CD8-positive, alpha-beta memory T cell (primary cell): ENCODE data around the gene WDR17. TPM values are rescaled to one million over a fixed set of nuclear protein-coding genes. Genes with fewer than 3 reads are reported as not detected.

Experiments used
- CTCF ChIA-PET: fragments of 350-600 bp; sonication (Branson Sonifier 250); formaldehyde crosslinking; loops from one replicate; lab custom pipeline; 2021; ENCODE audit warnings: antibody characterized with exemption; lab: Charles Lee
- POLR2A ChIA-PET: fragments of 350-600 bp; sonication (Branson Sonifier 250); formaldehyde crosslinking; loops from one replicate; lab custom pipeline; 2021; ENCODE audit warnings: antibody characterized with exemption; lab: Charles Lee
- DNase-seq, 5 donors: peaks; one replicate each; pipeline versions ENCODE4 v3.0.0 to v3.0.0-alpha.2; 2020 to 2022; ENCODE audit warnings: mixed read lengths in 1 of 5
- H3K27ac ChIP-seq: one replicate; pipeline ENCODE4 v1.7.0; 2013; ENCODE audit warnings: low read depth, mild to moderate bottlenecking, low read length, moderate library complexity
- H3K27me3 ChIP-seq: 2 replicates; pipeline ENCODE4 v1.7.0; 2013; ENCODE audit warnings: low read length, mild to moderate bottlenecking; ENCODE audit not compliant: insufficient read depth, poor library complexity, severe bottlenecking
- H3K36me3 ChIP-seq: 2 replicates; pipeline ENCODE4 v1.7.0; 2013; ENCODE audit warnings: mild to moderate bottlenecking, low read length, moderate library complexity; ENCODE audit not compliant: insufficient read depth
- H3K4me1 ChIP-seq: 2 replicates; pipeline ENCODE4 v1.7.0; 2013; ENCODE audit warnings: mild to moderate bottlenecking, low read length, moderate library complexity; ENCODE audit not compliant: insufficient read depth
- H3K4me3 ChIP-seq: 2 replicates; pipeline ENCODE4 v1.7.0; 2013; ENCODE audit warnings: mild to moderate bottlenecking, low read length
- H3K9me3 ChIP-seq: 2 replicates; pipeline ENCODE4 v1.7.0; 2013; ENCODE audit warnings: mild to moderate bottlenecking, low read length
- H3K27ac Mint-ChIP-seq, 8 donors: one replicate each; pipeline ENCODE4 v1.8.0; 2020 to 2021; ENCODE audit warnings: mixed read lengths in 8 of 8, mild to moderate bottlenecking in 6 of 8, inconsistent platforms in 3 of 8, moderate library complexity in 3 of 8
- H3K27me3 Mint-ChIP-seq, 2 donors: one replicate each; pipeline ENCODE4 v1.8.0; 2020 to 2021; ENCODE audit warnings: mixed read lengths in 2 of 2, mild to moderate bottlenecking in 1 of 2, moderate library complexity in 1 of 2
- H3K36me3 Mint-ChIP-seq, 3 donors: one replicate each; pipeline ENCODE4 v1.8.0; 2020 to 2021; ENCODE audit warnings: mixed read lengths in 3 of 3, inconsistent platforms in 1 of 3, mild to moderate bottlenecking in 1 of 3
- H3K4me1 Mint-ChIP-seq, 3 donors: one replicate each; pipeline ENCODE4 v1.8.0; 2020 to 2021; ENCODE audit warnings: mixed read lengths in 3 of 3, inconsistent platforms in 1 of 3, mild to moderate bottlenecking in 1 of 3
- H3K4me3 Mint-ChIP-seq, 7 donors: one replicate each; pipeline ENCODE4 v1.8.0; 2020 to 2021; ENCODE audit warnings: mixed read lengths in 7 of 7, mild to moderate bottlenecking in 6 of 7, moderate library complexity in 4 of 7, inconsistent platforms in 2 of 7
- H3K9me3 Mint-ChIP-seq, 5 donors: one replicate each; pipeline ENCODE4 v1.8.0; 2020 to 2022; ENCODE audit warnings: mixed read lengths in 5 of 5, mild to moderate bottlenecking in 3 of 5, moderate library complexity in 2 of 5, inconsistent platforms in 1 of 5
- polyA plus RNA-seq: library from polyadenylated mRNA; unstranded; fragments of 300-500 nt; fragmentation: Illumina TruSeq; gene quantifications from one replicate; pipeline ENCODE4 v1.2.3, GENCODE V29; 2021
- total RNA-seq, 2 experiments: library from RNA; stranded (reverse); gene quantifications; one replicate each; pipeline ENCODE4 v1.2.3, GENCODE V29; 2021

The WDR17 gene
- total and polyA plus RNA-seq, 3 experiments from 2014 or later, result 1.0 to 1.4 TPM; not detected in 1

- H3K4me1 Mint-ChIP-seq, result no peaks in the 10 kb centered on the region
- H3K27ac Mint-ChIP-seq, result no peak overlapping the region
- Histone ChIP-seq H3K36me3 (no peaks in the 10 kb centered on the region), H3K27me3 (no peaks in the 10 kb centered on the region), H3K4me3 (no peak overlapping the region), H3K9me3 (no peaks in the 10 kb centered on the region), H3K4me1 (no peaks in the 10 kb centered on the region), H3K27ac (no peak overlapping the region)
- no peaks in the 10 kb centered on the region for H3K36me3 Mint-ChIP-seq
- peaks cover 6 to 16% of the 10 kb centered on the region in 2 donors for H3K27me3 Mint-ChIP-seq
- POLR2A ChIA-PET, result no interaction called here
- DNase-seq, result no peak
- CTCF ChIA-PET, result no interaction called here
- H3K4me3 Mint-ChIP-seq, result no peak overlapping the region
- peaks cover 3 to 13% (median 7%) of the 10 kb centered on the region in 5 donors for H3K9me3 Mint-ChIP-seq
Measured at GRCh38 chr4:176102414-176103063, 36.9 kb downstream of the WDR17 start.

GRCh38 chr4:176107695-176108094, 42.1 kb downstream of the WDR17 start:
- H3K4me3 ChIP-seq, result no peak overlapping the region
- no peaks in the 10 kb centered on the region for H3K9me3 ChIP-seq
- H3K4me1 ChIP-seq, result no peaks in the 10 kb centered on the region
- Mint-ChIP-seq H3K4me3 (no peak overlapping the region), H3K4me1 (no peaks in the 10 kb centered on the region), H3K36me3 (no peaks in the 10 kb centered on the region), H3K9me3 (peaks cover under 1 to 9% (median 4%) of the 10 kb centered on the region in 5 donors), H3K27me3 (no peaks in the 10 kb centered on the region), H3K27ac (no peak overlapping the region)
- H3K27ac ChIP-seq, result no peak overlapping the region
- POLR2A ChIA-PET, result no interaction called here
- no peaks in the 10 kb centered on the region for H3K36me3 ChIP-seq
- CTCF ChIA-PET, result no interaction called here
- no peaks in the 10 kb centered on the region for H3K27me3 ChIP-seq
- DNase-seq, result no peak

- Histone ChIP-seq H3K4me3 (no peak overlapping the region), H3K4me1 (no peaks in the 10 kb centered on the region), H3K27ac (no peak overlapping the region), H3K36me3 (no peaks in the 10 kb centered on the region), H3K9me3 (no peaks in the 10 kb centered on the region), H3K27me3 (no peaks in the 10 kb centered on the region)
- no peaks in the 10 kb centered on the region for H3K36me3 Mint-ChIP-seq
- POLR2A ChIA-PET, result no interaction called here
- peaks cover 7 to 9% of the 10 kb centered on the region in 2 donors for H3K27me3 Mint-ChIP-seq
- H3K4me3 Mint-ChIP-seq, result no peak overlapping the region
- no peaks in the 10 kb centered on the region for H3K4me1 Mint-ChIP-seq
- H3K27ac Mint-ChIP-seq, result no peak overlapping the region
- DNase-seq, result no peak
- CTCF ChIA-PET, result no interaction called here
- H3K9me3 Mint-ChIP-seq, result no peaks in the 10 kb centered on the region
Measured at GRCh38 chr4:176123710-176124407, 58.2 kb downstream of the WDR17 start.

GRCh38 chr4:176125063-176125462, 59.4 kb downstream of the WDR17 start:
- no peaks in the 10 kb centered on the region for H3K27me3 ChIP-seq
- Mint-ChIP-seq H3K9me3 (no peaks in the 10 kb centered on the region), H3K4me3 (no peak overlapping the region), H3K4me1 (no peaks in the 10 kb centered on the region), H3K27ac (no peak overlapping the region), H3K27me3 (peaks cover 7 to 12% of the 10 kb centered on the region in 2 donors), H3K36me3 (no peaks in the 10 kb centered on the region)
- H3K36me3 ChIP-seq, result no peaks in the 10 kb centered on the region
- H3K27ac ChIP-seq, result no peak overlapping the region
- DNase-seq, result no peak
- POLR2A ChIA-PET, result no interaction called here
- CTCF ChIA-PET, result no interaction called here
- no peaks in the 10 kb centered on the region for H3K4me1 ChIP-seq
- no peaks in the 10 kb centered on the region for H3K9me3 ChIP-seq
- no peak overlapping the region for H3K4me3 ChIP-seq

GRCh38 chr4:176134670-176135069, 69.0 kb downstream of the WDR17 start:
- H3K27me3 ChIP-seq, result no peaks in the 10 kb centered on the region
- CTCF ChIA-PET, result no interaction called here
- H3K9me3 ChIP-seq, result no peaks in the 10 kb centered on the region
- Mint-ChIP-seq H3K9me3 (no peaks in the 10 kb centered on the region), H3K4me1 (no peaks in the 10 kb centered on the region), H3K4me3 (no peak overlapping the region), H3K36me3 (no peaks in the 10 kb centered on the region), H3K27ac (no peak overlapping the region), H3K27me3 (peaks cover 1 to 4% of the 10 kb centered on the region in 2 donors)
- no peaks in the 10 kb centered on the region for H3K4me1 ChIP-seq
- DNase-seq, result no peak
- POLR2A ChIA-PET, result no interaction called here
- H3K4me3 ChIP-seq, result no peak overlapping the region
- no peaks in the 10 kb centered on the region for H3K36me3 ChIP-seq
- no peak overlapping the region for H3K27ac ChIP-seq

GRCh38 chr4:176137631-176138030, 72.0 kb downstream of the WDR17 start:
- no peak overlapping the region for H3K27ac Mint-ChIP-seq
- no peak for DNase-seq
- H3K9me3 Mint-ChIP-seq, result no peaks in the 10 kb centered on the region
- Histone ChIP-seq H3K4me1 (no peaks in the 10 kb centered on the region), H3K27me3 (no peaks in the 10 kb centered on the region), H3K9me3 (no peaks in the 10 kb centered on the region), H3K4me3 (no peak overlapping the region), H3K27ac (no peak overlapping the region), H3K36me3 (no peaks in the 10 kb centered on the region)
- H3K4me1 Mint-ChIP-seq, result no peaks in the 10 kb centered on the region
- H3K4me3 Mint-ChIP-seq, result no peak overlapping the region
- POLR2A ChIA-PET, result no interaction called here
- CTCF ChIA-PET, result no interaction called here
- peaks cover 1 to 7% of the 10 kb centered on the region in 2 donors for H3K27me3 Mint-ChIP-seq
- H3K36me3 Mint-ChIP-seq, result no peaks in the 10 kb centered on the region

- ChIA-PET CTCF (no interaction called here), POLR2A (no interaction called here)
- peaks cover 4 to 17% of the 10 kb centered on the region in 2 donors for H3K27me3 Mint-ChIP-seq
- no peak for DNase-seq
- H3K9me3 ChIP-seq, result no peaks in the 10 kb centered on the region
- no peaks in the 10 kb centered on the region for H3K9me3 Mint-ChIP-seq
- no peak overlapping the region for H3K27ac Mint-ChIP-seq
- no peaks in the 10 kb centered on the region for H3K4me1 ChIP-seq
- H3K27ac ChIP-seq, result no peak overlapping the region
- no peaks in the 10 kb centered on the region for H3K27me3 ChIP-seq
- no peaks in the 10 kb centered on the region for H3K4me1 Mint-ChIP-seq
- H3K4me3 ChIP-seq, result no peak overlapping the region
- H3K4me3 Mint-ChIP-seq, result no peak overlapping the region
- H3K36me3 Mint-ChIP-seq, result no peaks in the 10 kb centered on the region
- H3K36me3 ChIP-seq, result no peaks in the 10 kb centered on the region
Measured at GRCh38 chr4:176139518-176139917, 73.9 kb downstream of the WDR17 start.

GRCh38 chr4:176142253-176142652, 76.6 kb downstream of the WDR17 start:
- no peaks in the 10 kb centered on the region for H3K4me1 Mint-ChIP-seq
- ChIA-PET POLR2A (no interaction called here), CTCF (no interaction called here)
- H3K4me3 ChIP-seq, result no peak overlapping the region
- no peaks in the 10 kb centered on the region for H3K27me3 ChIP-seq
- H3K27ac ChIP-seq, result no peak overlapping the region
- DNase-seq, result no peak
- no peaks in the 10 kb centered on the region for H3K9me3 Mint-ChIP-seq
- no peak overlapping the region for H3K27ac Mint-ChIP-seq
- no peak overlapping the region for H3K4me3 Mint-ChIP-seq
- H3K36me3 Mint-ChIP-seq, result no peaks in the 10 kb centered on the region
- H3K9me3 ChIP-seq, result no peaks in the 10 kb centered on the region
- no peaks in the 10 kb centered on the region for H3K36me3 ChIP-seq
- no peaks in the 10 kb centered on the region for H3K4me1 ChIP-seq
- peaks cover 4 to 17% of the 10 kb centered on the region in 2 donors for H3K27me3 Mint-ChIP-seq
